ENCODE measurements around the gene ADGRV1. TPM values are rescaled to one million over a fixed set of nuclear protein-coding genes. Genes with fewer than 3 reads are reported as not detected.

Gene ADGRV1
- total and polyA plus RNA-seq, 2 donors (not counting 3 experiments of a cell fraction or from before 2014, with no cell fraction given) = 0.11 to 0.55 TPM

- dilution Hi-C loops (cut with MboI; ENCODE audit: extremely low pct_ligation_motif_present, low sequenced_read_pairs) = no loop called here
- no TSS peak for BruUV-seq (replicated peaks)
- FAIRE-seq = no peak
These were observed 630.2 kb downstream of the ADGRV1 start for GRCh38 chr5:91188755-91189154.

More at GRCh38 chr5:91188755-91189154, 630.2 kb downstream of the ADGRV1 start:
- no peak for DNase-seq (ENCODE audit: low read depth, low spot score)
- Histone ChIP-seq H4K20me1 (replicated peaks; ENCODE audit: control insufficient read depth, extremely low read depth, insufficient read depth, low read length) (no peaks in the 10 kb centered on the region), H3K27me3 (ENCODE audit: control insufficient read depth in 2 of 2, insufficient read depth in 2 of 2, low read length in 2 of 2) (no peaks in the 10 kb centered on the region), H3K9me3 (replicated peaks; ENCODE audit: control insufficient read depth, insufficient read depth, low read length) (no peaks in the 10 kb centered on the region), H3K4me3 (replicated peaks in 1 of 3; ENCODE audit: insufficient read depth in 1 of 3, low read depth in 1 of 3, low read length in 3 of 3) (no peak overlapping the region), H3K27ac (ENCODE audit: insufficient read depth, low read depth, low read length) (no peak overlapping the region), H3K9ac (replicated peaks; ENCODE audit: extremely low read depth, insufficient read depth, low read length) (no peak overlapping the region), H3K4me2 (ENCODE audit: insufficient read depth, low read length) (no peak overlapping the region), H3K79me2 (ENCODE audit: control insufficient read depth, insufficient read depth, low read length) (no peaks in the 10 kb centered on the region), H3K36me3 (ENCODE audit: control insufficient read depth in 2 of 2, extremely low read depth in 1 of 2, insufficient read depth in 2 of 2, low read length in 2 of 2) (no peaks in the 10 kb centered on the region), H3K4me1 (ENCODE audit: control insufficient read depth, extremely low read depth, insufficient read depth, low read length) (peaks cover 6% of the 10 kb centered on the region), H2AFZ (ENCODE audit: low read depth, low read length) (no peak overlapping the region), H3K9me1 (replicated peaks; ENCODE audit: control insufficient read depth, extremely low read depth, insufficient read depth, low read length) (no peaks in the 10 kb centered on the region)
- TF ChIP-seq FOS (IDR thresholded peaks at IDR 0.05; ENCODE audit: borderline replicate concordance, insufficient read depth, low read length) = no peak
- no peak for TF ChIP-seq GATA2 (IDR thresholded peaks at IDR 0.05; ENCODE audit: insufficient read depth, insufficient read length, low read depth, low read length)
- no peak for TF ChIP-seq EZH2 (IDR thresholded peaks at IDR 0.05; ENCODE audit: borderline replicate concordance, low read depth, low read length, severe bottlenecking)
- TF ChIP-seq JUN (IDR thresholded peaks at IDR 0.05; ENCODE audit: borderline replicate concordance, insufficient read depth, insufficient read length, low read depth) = no peak
- no peak for TF ChIP-seq POLR2A (IDR thresholded peaks at IDR 0.05; ENCODE audit: low read depth, low read length)
- TF ChIP-seq POLR2AphosphoS5 (IDR thresholded peaks at IDR 0.05; ENCODE audit: insufficient read depth, low read depth, low read length) = no peak
- no peak for TF ChIP-seq CTCF (IDR thresholded peaks at IDR 0.05; ENCODE audit: extremely low read depth in 1 of 2, insufficient read depth in 1 of 2, low read depth in 1 of 2, low read length in 2 of 2)
- TF ChIP-seq, protein P1, sequence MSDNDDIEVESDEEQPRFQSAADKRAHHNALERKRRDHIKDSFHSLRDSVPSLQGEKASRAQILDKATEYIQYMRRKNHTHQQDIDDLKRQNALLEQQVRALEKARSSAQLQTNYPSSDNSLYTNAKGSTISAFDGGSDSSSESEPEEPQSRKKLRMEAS (IDR thresholded peaks at IDR 0.05; ENCODE audit: insufficient read depth, insufficient read length) = no peak
- no peak for TF ChIP-seq MYC (IDR thresholded peaks at IDR 0.05; ENCODE audit: low read depth, low read length)
- intact Hi-C loops (cut with micrococcal nuclease) = no loop called here
- ChIA-PET POLR2A (no interaction called here), CTCF (interaction anchor here (1.9 kb wide), 1 partner anchor 63 kb away, joined by 5 read pairs; no protein-coding TSS in a partner anchor)
